ENCODE data around the gene PRKCE. TPM values are rescaled to one million over a fixed set of nuclear protein-coding genes. Genes with fewer than 3 reads are reported as not detected.

PRKCE gene
- total and polyA plus RNA-seq, 2 of the 8 experiments (the other 6 are each of a cell fraction or from before 2014, with no cell fraction given) = 0.54 to 2.1 TPM

DNA sequence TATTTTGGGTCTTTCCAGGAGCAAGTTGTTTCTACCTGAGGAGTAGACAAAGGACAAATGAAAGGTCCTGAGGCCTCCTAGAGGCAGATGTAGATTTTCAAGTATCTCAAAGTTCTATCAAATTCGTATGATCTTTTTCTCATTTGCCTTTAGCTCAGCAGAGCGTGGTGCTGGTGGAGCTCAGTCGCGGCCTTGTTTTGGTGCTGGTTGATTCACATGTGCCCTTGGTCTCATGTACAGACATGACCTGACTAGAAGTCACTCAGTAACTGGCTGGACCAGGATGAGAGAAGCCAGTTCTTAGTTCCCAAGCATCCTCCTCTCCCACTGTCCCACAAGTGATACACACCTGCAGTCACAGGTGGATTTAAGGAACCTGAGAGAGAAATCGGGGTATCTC, 264.0 kb downstream of the PRKCE start:
- H3K23ac ChIP-seq (ENCODE audit: insufficient read length) = no peak overlapping the region
- no peaks in the 10 kb centered on the region for H3K36me3 ChIP-seq (ENCODE audit: control insufficient read depth in 2 of 4, insufficient read depth in 4 of 4, low read length in 3 of 4)
- no peak overlapping the region for H3K9ac ChIP-seq (replicated peaks in 1 of 4; ENCODE audit: extremely low read depth in 1 of 4, low read depth in 3 of 4, low read length in 3 of 4)
- H4K91ac ChIP-seq (replicated peaks; ENCODE audit: insufficient read length, low read length) = no peak overlapping the region
- no peak overlapping the region for H4K8ac ChIP-seq (ENCODE audit: extremely low read depth, insufficient read depth, low read length)
- H2AK5ac ChIP-seq (ENCODE audit: low read depth, low read length) = no peak overlapping the region
- no peaks in the 10 kb centered on the region for H3K9me3 ChIP-seq (ENCODE audit: insufficient read depth in 2 of 2, low read depth in 1 of 2, low read length in 1 of 2)
- no peak overlapping the region for H3K14ac ChIP-seq (ENCODE audit: insufficient read length)
- no peaks in the 10 kb centered on the region for H3K23me2 ChIP-seq (ENCODE audit: low read depth, low read length)
- no peaks in the 10 kb centered on the region for H3K79me1 ChIP-seq (ENCODE audit: low read depth, low read length)
- no peak overlapping the region for H2BK12ac ChIP-seq (ENCODE audit: low read depth, low read length)
- no peak overlapping the region for H3K18ac ChIP-seq (ENCODE audit: extremely low read depth, low read length)
- H2BK5ac ChIP-seq (ENCODE audit: low read depth, low read length) = no peak overlapping the region
- DNase-seq (ENCODE audit: low read depth in 1 of 2, low spot score in 2 of 2) = no peak
- TF ChIP-seq RNF2 (IDR thresholded peaks at IDR 0.05; ENCODE audit: borderline replicate concordance, low read depth, low read length, missing control alignments, poor library complexity, severe bottlenecking) (no peak), KDM4A (IDR thresholded peaks at IDR 0.05; ENCODE audit: low read depth, low read length, severe bottlenecking) (no peak), SP1 (IDR thresholded peaks at IDR 0.05; ENCODE audit: low read depth, low read length) (no peak), BCL11A (IDR thresholded peaks at IDR 0.05; ENCODE audit: low read depth in 2 of 2, low read length in 2 of 2) (no peak), CTBP2 (IDR thresholded peaks at IDR 0.05; ENCODE audit: borderline replicate concordance, insufficient read depth, insufficient read length, low read length) (no peak)
- POLR2A ChIA-PET (ENCODE audit: partially characterized antibody) = no interaction called here
- no peak overlapping the region for H3K56ac ChIP-seq (replicated peaks; ENCODE audit: insufficient read length, low read depth, low read length)
- no peak overlapping the region for H3K27ac ChIP-seq (ENCODE audit: low read depth, low read length)
- FAIRE-seq = no peak
- peak overlapping the region; percentile 72; the same call in 1 of the 2 replicates for H2BK15ac ChIP-seq (ENCODE audit: low read length)
- no peak overlapping the region for H2BK20ac ChIP-seq (ENCODE audit: low read length)
- H2BK120ac ChIP-seq (replicated peaks; ENCODE audit: low read depth, low read length) = no peak overlapping the region
- H4K5ac ChIP-seq (ENCODE audit: insufficient read length, low read depth, low read length) = no peak overlapping the region
- no peaks in the 10 kb centered on the region for H3K79me2 ChIP-seq (ENCODE audit: control insufficient read depth in 1 of 2, insufficient read depth in 2 of 2, low read length in 2 of 2)
- H2AFZ ChIP-seq (ENCODE audit: low read length) = no peak overlapping the region
- no peaks in the 10 kb centered on the region; a peak in 1 of 7 replicates for H3K4me1 ChIP-seq (replicated peaks in 1 of 4; ENCODE audit: control insufficient read depth in 3 of 4, insufficient read depth in 4 of 4, low read length in 3 of 4)
- no peak overlapping the region for H3K4ac ChIP-seq (replicated peaks; ENCODE audit: insufficient read length, low read depth, low read length)
- H3K27me3 ChIP-seq (replicated peaks in 1 of 4; ENCODE audit: control insufficient read depth in 3 of 4, extremely low read depth in 1 of 4, insufficient read depth in 3 of 4, low read length in 3 of 4) = no peaks in the 10 kb centered on the region
- H3K4me2 ChIP-seq (ENCODE audit: insufficient read depth in 1 of 2, low read depth in 2 of 2, low read length in 2 of 2) = no peak overlapping the region
- H3K4me3 ChIP-seq (ENCODE audit: extremely low read depth in 1 of 4, insufficient read depth in 2 of 4, low read depth in 3 of 4, low read length in 4 of 4) = no peak overlapping the region
- CTCF ChIA-PET (ENCODE audit: partially characterized antibody) = interaction anchor here (0.9 to 2.6 kb wide), 3 partner anchors 20 to 126 kb away, joined by 3 to 14 read pairs (median 3); no protein-coding TSS in a partner anchor
- no peaks in the 10 kb centered on the region for H4K20me1 ChIP-seq (replicated peaks in 1 of 2; ENCODE audit: control insufficient read depth in 1 of 2, insufficient read depth in 2 of 2, low read length in 2 of 2)
- 87% methylated on average over 5 of the region's 5 CpGs; no CpG with 5 or more reads in 1 of the 2 experiments for WGBS, 2 experiments (ENCODE audit: extremely low coverage in 1 of 2, insufficient coverage in 1 of 2, insufficient read length in 1 of 2, insufficient replicate concordance in 2 of 2, low coverage in 1 of 2, low lambda C conversion rate in 2 of 2, missing lambda C conversion rate in 1 of 2)
